GM21526 (cell line): Measurements from ENCODE around the gene SLC5A2.

Source experiments
- ATAC-seq: cut with Tn5 transposase; IDR thresholded peaks from one replicate; pipeline ENCODE4 v1.9.1; 2021; ENCODE audit warnings: moderate library complexity; ENCODE audit not compliant: unreplicated experiment, low FRiP score

SLC5A2 gene

GRCh38 chr16:31459687-31460581 lies 23.0 kb upstream of the SLC5A2 start:
- ATAC-seq, result peak; percentile 62

GRCh38 chr16:31460582-31461002 lies 22.3 kb upstream of the SLC5A2 start:
- no peak for ATAC-seq

GRCh38 chr16:31461201-31461920 lies 21.6 kb upstream of the SLC5A2 start:
- no peak for ATAC-seq

- ATAC-seq, result no peak
Observed at GRCh38 chr16:31461921-31462804, 20.8 kb upstream of the SLC5A2 start.

- ATAC-seq, result no peak
Observed at GRCh38 chr16:31464348-31464769, 18.6 kb upstream of the SLC5A2 start.

- ATAC-seq, result no peak
Observed at GRCh38 chr16:31464781-31465260, 18.1 kb upstream of the SLC5A2 start.

- no peak for ATAC-seq
Observed at GRCh38 chr16:31465788-31466370, 17.0 kb upstream of the SLC5A2 start.

- ATAC-seq, result no peak
Observed at GRCh38 chr16:31466381-31466841, 16.5 kb upstream of the SLC5A2 start.

GRCh38 chr16:31467151-31467773 lies 15.7 kb upstream of the SLC5A2 start:
- ATAC-seq, result no peak

- no peak for ATAC-seq
Observed at GRCh38 chr16:31467858-31468257, 15.1 kb upstream of the SLC5A2 start.

- no peak for ATAC-seq
Observed at GRCh38 chr16:31470615-31471014, 12.3 kb upstream of the SLC5A2 start.

GRCh38 chr16:31471241-31471874 lies 11.6 kb upstream of the SLC5A2 start:
- no peak for ATAC-seq

GRCh38 chr16:31471875-31472708 lies 10.8 kb upstream of the SLC5A2 start, which contains the start of gene TGFB1I1:
TGFB1I1 (plus strand) TSS chr16:31472152; CDS start chr16:31472189, 37 bp downstream.
- no peak for ATAC-seq

GRCh38 chr16:31472709-31473203 lies 10.2 kb upstream of the SLC5A2 start:
- no peak for ATAC-seq

- no peak for ATAC-seq
Observed at GRCh38 chr16:31473264-31473984, 9.5 kb upstream of the SLC5A2 start.

GRCh38 chr16:31474173-31474714 lies 8.7 kb upstream of the SLC5A2 start:
- ATAC-seq, result no peak
